ENCODE data around the gene LRRTM4. TPM values are rescaled to one million over a fixed set of nuclear protein-coding genes. Genes with fewer than 3 reads are reported as not detected.

The LRRTM4 gene
- total RNA-seq, 1 donor from 2014 or later: not detected

DNA sequence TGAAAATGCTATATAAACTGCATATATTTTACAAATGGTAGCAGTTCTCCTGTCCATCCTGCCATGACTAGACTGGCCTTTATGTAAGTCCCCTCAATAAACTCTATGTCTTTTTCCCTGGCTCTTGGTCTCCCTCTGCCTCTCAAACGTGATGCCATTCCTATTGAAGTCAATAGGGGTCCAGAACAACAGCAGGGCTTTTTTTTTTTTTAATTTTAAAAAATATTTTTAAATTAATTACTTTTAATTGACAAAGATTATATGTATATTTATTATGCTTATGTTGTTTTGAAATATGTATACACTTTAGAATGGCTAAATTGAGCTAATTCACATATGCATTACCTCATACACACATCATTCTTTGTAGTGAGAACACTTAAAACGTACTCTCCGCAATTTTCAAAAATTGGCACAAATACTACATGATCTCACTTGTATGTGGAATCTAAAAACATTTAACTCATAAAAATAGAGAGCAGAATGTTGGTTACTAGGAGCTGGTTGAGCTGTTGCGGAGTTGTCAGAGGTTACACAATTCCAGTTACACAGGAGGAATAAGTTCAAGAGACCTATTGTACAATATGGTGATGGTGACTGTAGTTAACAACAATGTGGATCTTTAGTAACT lies 123.1 kb downstream of the LRRTM4 start:
- no peak for DNase-seq (ENCODE audit: low spot score in 2 of 2)
- H3K4me3 ChIP-seq: no peak overlapping the region
- TF ChIP-seq, protein P1, sequence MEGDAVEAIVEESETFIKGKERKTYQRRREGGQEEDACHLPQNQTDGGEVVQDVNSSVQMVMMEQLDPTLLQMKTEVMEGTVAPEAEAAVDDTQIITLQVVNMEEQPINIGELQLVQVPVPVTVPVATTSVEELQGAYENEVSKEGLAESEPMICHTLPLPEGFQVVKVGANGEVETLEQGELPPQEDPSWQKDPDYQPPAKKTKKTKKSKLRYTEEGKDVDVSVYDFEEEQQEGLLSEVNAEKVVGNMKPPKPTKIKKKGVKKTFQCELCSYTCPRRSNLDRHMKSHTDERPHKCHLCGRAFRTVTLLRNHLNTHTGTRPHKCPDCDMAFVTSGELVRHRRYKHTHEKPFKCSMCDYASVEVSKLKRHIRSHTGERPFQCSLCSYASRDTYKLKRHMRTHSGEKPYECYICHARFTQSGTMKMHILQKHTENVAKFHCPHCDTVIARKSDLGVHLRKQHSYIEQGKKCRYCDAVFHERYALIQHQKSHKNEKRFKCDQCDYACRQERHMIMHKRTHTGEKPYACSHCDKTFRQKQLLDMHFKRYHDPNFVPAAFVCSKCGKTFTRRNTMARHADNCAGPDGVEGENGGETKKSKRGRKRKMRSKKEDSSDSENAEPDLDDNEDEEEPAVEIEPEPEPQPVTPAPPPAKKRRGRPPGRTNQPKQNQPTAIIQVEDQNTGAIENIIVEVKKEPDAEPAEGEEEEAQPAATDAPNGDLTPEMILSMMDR (IDR thresholded peaks at IDR 0.05): no peak
- no peaks in the 10 kb centered on the region for H3K4me1 ChIP-seq
- intact Hi-C loops (cut with DNase I): no loop called here
- no peaks in the 10 kb centered on the region for H3K27me3 ChIP-seq
- H3K27ac ChIP-seq: no peak overlapping the region
- no peaks in the 10 kb centered on the region for H3K36me3 ChIP-seq
- H3K9me3 ChIP-seq: no peaks in the 10 kb centered on the region

DNA sequence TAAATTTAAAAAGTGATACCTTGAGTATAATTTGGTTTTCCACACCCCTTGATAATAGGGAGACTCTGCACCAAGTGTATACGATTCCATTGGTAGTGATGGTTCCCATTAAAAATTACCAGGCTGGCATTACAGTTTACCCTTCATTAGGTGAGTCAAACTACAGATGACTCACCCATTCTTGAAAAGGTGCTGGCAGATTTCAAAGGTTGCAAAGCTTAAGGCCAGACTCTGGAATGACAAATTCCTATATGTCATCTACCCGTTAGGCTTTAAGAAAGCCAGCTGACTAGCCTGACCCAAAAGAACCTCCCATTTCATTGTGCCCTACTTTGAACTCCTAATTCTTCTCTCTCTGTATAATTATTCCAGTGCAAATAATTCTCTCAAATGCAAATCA lies 124.4 kb downstream of the LRRTM4 start:
- TF ChIP-seq, protein P1 (IDR thresholded peaks at IDR 0.05): no peak
- Histone ChIP-seq H3K4me1 (no peaks in the 10 kb centered on the region), H3K4me3 (no peak overlapping the region), H3K27me3 (no peaks in the 10 kb centered on the region), H3K27ac (no peak overlapping the region), H3K36me3 (no peaks in the 10 kb centered on the region), H3K9me3 (no peaks in the 10 kb centered on the region)
- DNase-seq (ENCODE audit: low spot score in 2 of 2): no peak
- intact Hi-C loops (cut with DNase I): no loop called here

DNA sequence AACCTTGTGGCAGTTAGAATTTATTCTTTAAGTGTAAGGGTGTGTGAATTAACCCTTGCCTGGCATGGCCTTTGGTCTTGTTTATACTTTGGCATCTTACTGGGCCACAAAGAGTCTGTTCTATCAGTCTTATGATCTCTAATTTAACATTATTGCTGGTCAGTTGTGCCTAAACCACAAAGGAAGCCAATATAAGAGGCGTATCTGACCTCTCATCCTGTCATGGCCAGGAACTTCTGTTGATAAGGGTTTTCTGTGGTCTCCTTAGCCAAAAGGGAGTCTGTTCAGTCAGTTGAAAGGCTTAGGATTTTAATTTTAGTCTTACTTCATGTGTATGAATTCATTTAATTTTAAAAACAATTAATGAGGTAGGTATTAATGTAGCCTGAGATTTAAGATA lies 127.2 kb downstream of the LRRTM4 start:
- H3K36me3 ChIP-seq: no peaks in the 10 kb centered on the region
- no peaks in the 10 kb centered on the region for H3K9me3 ChIP-seq
- no peaks in the 10 kb centered on the region for H3K4me1 ChIP-seq
- H3K27ac ChIP-seq: no peak overlapping the region
- no peak for DNase-seq (ENCODE audit: low spot score in 2 of 2)
- intact Hi-C loops (cut with DNase I): no loop called here
- TF ChIP-seq, protein P1 (IDR thresholded peaks at IDR 0.05): no peak
- no peaks in the 10 kb centered on the region for H3K27me3 ChIP-seq
- no peak overlapping the region for H3K4me3 ChIP-seq

DNA sequence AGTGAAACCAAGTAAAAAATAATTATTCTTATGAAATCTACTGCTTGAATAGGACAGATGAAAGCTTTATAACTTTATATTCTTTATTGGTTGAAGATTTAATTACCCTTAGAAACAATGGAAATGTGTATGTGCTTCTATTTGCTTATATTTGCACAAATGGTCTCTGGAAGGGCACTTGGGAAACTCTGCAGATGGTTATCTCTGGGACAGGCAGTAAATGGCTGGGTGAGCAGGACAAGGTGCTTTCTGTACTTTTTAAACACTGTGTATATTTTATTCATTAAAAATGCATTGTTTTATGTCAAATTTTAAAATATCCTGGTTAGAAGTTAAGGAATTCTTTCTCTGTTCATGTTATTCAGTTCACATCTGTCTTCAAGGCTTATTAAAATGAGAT lies 131.1 kb downstream of the LRRTM4 start:
- Histone ChIP-seq H3K36me3 (no peaks in the 10 kb centered on the region), H3K27ac (no peak overlapping the region), H3K4me1 (no peaks in the 10 kb centered on the region), H3K9me3 (no peaks in the 10 kb centered on the region), H3K27me3 (no peaks in the 10 kb centered on the region), H3K4me3 (no peak overlapping the region)
- no peak for DNase-seq (ENCODE audit: low spot score in 2 of 2)
- intact Hi-C loops (cut with DNase I): no loop called here
- TF ChIP-seq, protein P1 (IDR thresholded peaks at IDR 0.05): no peak

DNA sequence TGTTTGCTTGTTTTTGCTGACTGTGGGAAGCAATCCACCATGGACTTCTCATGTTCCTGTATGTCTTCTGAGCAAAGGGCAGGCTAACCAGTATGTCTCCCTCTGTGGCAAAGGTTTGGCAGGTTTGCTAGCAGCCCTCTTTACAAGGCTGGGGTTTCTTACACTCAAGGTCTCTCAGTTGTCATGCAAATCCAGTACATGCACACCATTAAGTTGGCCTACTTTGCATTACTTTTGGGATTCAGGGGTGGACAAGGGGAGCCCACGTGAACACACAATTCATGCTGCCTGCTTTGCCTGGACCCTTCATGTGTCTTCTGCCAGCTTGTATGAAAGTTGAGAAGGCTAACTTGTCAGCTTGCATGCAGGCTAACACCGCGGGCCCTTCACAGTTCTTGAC lies 134.9 kb downstream of the LRRTM4 start:
- Histone ChIP-seq H3K36me3 (no peaks in the 10 kb centered on the region), H3K4me1 (no peaks in the 10 kb centered on the region)
- intact Hi-C loops (cut with DNase I): no loop called here

More for the DNA sequence above, 134.9 kb downstream of the LRRTM4 start:
- TF ChIP-seq, protein P1 (IDR thresholded peaks at IDR 0.05): no peak
- no peaks in the 10 kb centered on the region for H3K9me3 ChIP-seq
- no peaks in the 10 kb centered on the region for H3K27me3 ChIP-seq
- no peak for DNase-seq (ENCODE audit: low spot score in 2 of 2)
- no peak overlapping the region for H3K27ac ChIP-seq
- no peak overlapping the region for H3K4me3 ChIP-seq
